A549 (cell line): ENCODE data around the gene TPPP2. TPM values are rescaled to one million over a fixed set of nuclear protein-coding genes. Genes with fewer than 3 reads are reported as not detected.

Source experiments
- ATAC-seq, 2 experiments: fragments of 200-7000 bp in 1 of 2; fragments of >200 bp in 1 of 2; cut with Nextera tagmentation in 1 of 2; cut with Tn5 transposase in 1 of 2; 3 replicates each; pipeline versions ENCODE4 v1.8.0 to v1.9.1; 2018 to 2020; ENCODE audit warnings: mild to moderate bottlenecking in 1 of 2, moderate library complexity in 1 of 2
- CTCF ChIA-PET: fragments of 300-600 bp; sonication (Branson Sonifier 250); formaldehyde crosslinking; extraction: SDS; loops from one replicate; lab custom pipeline; 2021; ENCODE audit warnings: antibody characterized with exemption, inconsistent platforms; lab: Yijun Ruan, JAX
- POLR2A ChIA-PET: fragments of 350-600 bp; formaldehyde crosslinking; extraction: SDS; loops from one replicate; lab custom pipeline; 2021; ENCODE audit warnings: antibody characterized with exemption, inconsistent platforms; lab: Yijun Ruan, JAX
- DNase-seq, 2 experiments: peaks; one replicate each; pipeline versions ENCODE4 v3.0.0 to v3.0.0-alpha.2; 2011 to 2016; ENCODE audit warnings: low read depth in 1 of 2, low spot score in 1 of 2
- FAIRE-seq: peaks from 2 replicates; lab custom pipeline; 2011; peaks lifted over from hg19 to GRCh38; lab: Jason Lieb, UNC
- H3K27ac ChIP-seq, 2 experiments: fragments of >200 bp; sonication (Bioruptor Twin); formaldehyde crosslinking; 3 replicates each; pipeline ENCODE4 v1.5.1; 2016 to 2017
- H3K4me1 ChIP-seq: fragments of >200 bp; sonication (Bioruptor Twin); formaldehyde crosslinking; 3 replicates; pipeline ENCODE4 v1.6.1; 2016
- H3K4me2 ChIP-seq: fragments of >200 bp; sonication (Bioruptor Twin); formaldehyde crosslinking; 3 replicates; pipeline ENCODE4 v1.6.1; 2016
- H3K4me3 ChIP-seq: fragments of >200 bp; sonication (Bioruptor Twin); formaldehyde crosslinking; 3 replicates; pipeline ENCODE4 v1.5.1; 2016
- H3K9me3 ChIP-seq: fragments of >200 bp; sonication (Bioruptor Twin); formaldehyde crosslinking; 3 replicates; pipeline ENCODE4 v1.6.1; 2016
- CHD2 ChIP-seq: fragments of 150-350 bp; IDR thresholded peaks from 2 replicates; pipeline ENCODE4 v1.6.1; 2014; ENCODE audit warnings: low read length; ENCODE audit not compliant: partially characterized antibody
- EHF ChIP-seq: fragments of 250-450 bp; sonication (Bioruptor Pico); IDR thresholded peaks from 2 replicates; pipeline ENCODE4 v1.5.0; 2020; ENCODE audit warnings: mild to moderate bottlenecking
- EHMT2 ChIP-seq: fragments of 200-600 bp; sonication (generic); IDR thresholded peaks from 2 replicates; pipeline ENCODE4 v1.6.1; 2016; ENCODE audit warnings: antibody characterized with exemption, low read depth, mild to moderate bottlenecking, moderate library complexity
- ELK1 ChIP-seq: fragments of 150-350 bp; IDR thresholded peaks from 2 replicates; pipeline ENCODE4 v1.6.1; 2014; ENCODE audit warnings: low read depth, mild to moderate bottlenecking, low read length
- EP300 ChIP-seq, 2 experiments: fragments of >200 bp; sonication (Bioruptor Twin); formaldehyde crosslinking; IDR thresholded peaks; 2 replicates in 1 of 2; 3 replicates in 1 of 2; pipeline ENCODE4 v1.6.1; 2016 to 2017
- FOSL2 ChIP-seq, 2 experiments: fragments of 450-650 bp in 1 of 2; fragments of >200 bp in 1 of 2; sonication (Bioruptor Twin) in 1 of 2; formaldehyde crosslinking; IDR thresholded peaks; 2 replicates each; pipeline versions ENCODE4 v1.5.0 to v1.6.1; 2016 to 2020; ENCODE audit warnings: mild to moderate bottlenecking in 1 of 2, moderate library complexity in 1 of 2
- FOXS1 ChIP-seq: fragments of 250-450 bp; sonication (Bioruptor Pico); IDR thresholded peaks from 2 replicates; pipeline ENCODE4 v1.5.0; 2020; ENCODE audit warnings: mild to moderate bottlenecking, moderate library complexity
- GATA3 ChIP-seq: IDR thresholded peaks from 2 replicates; pipeline ENCODE4 v1.6.1; 2012; ENCODE audit warnings: borderline replicate concordance
- HDAC2 ChIP-seq: fragments of 200-600 bp; sonication (generic); IDR thresholded peaks from 2 replicates; pipeline ENCODE4 v1.6.1; 2016
- HOXB13 ChIP-seq: fragments of 250-450 bp; sonication (Bioruptor Pico); IDR thresholded peaks from 2 replicates; pipeline ENCODE4 v1.5.0; 2020; ENCODE audit warnings: low read depth, mild to moderate bottlenecking, moderate library complexity
- HOXB5 ChIP-seq: fragments of 250-450 bp; sonication (Bioruptor Pico); IDR thresholded peaks from 2 replicates; pipeline ENCODE4 v1.5.0; 2020; ENCODE audit warnings: mild to moderate bottlenecking, moderate library complexity
- KDM1A ChIP-seq: fragments of 200-600 bp; sonication (generic); IDR thresholded peaks from 2 replicates; pipeline ENCODE4 v1.6.1; 2016; ENCODE audit warnings: low read depth, mild to moderate bottlenecking
- KDM5A ChIP-seq: fragments of 200-600 bp; sonication (generic); IDR thresholded peaks from 2 replicates; pipeline ENCODE4 v1.6.1; 2016; ENCODE audit warnings: antibody characterized with exemption, mild to moderate bottlenecking
- MAZ ChIP-seq: fragments of 150-350 bp; IDR thresholded peaks from 2 replicates; pipeline ENCODE4 v1.6.1; 2014; ENCODE audit warnings: antibody characterized with exemption, low read depth, low read length, borderline replicate concordance
- NFE2L2 ChIP-seq: fragments of 150-350 bp; conservative IDR thresholded peaks from 2 replicates; pipeline ENCODE4 v1.6.1; 2014; ENCODE audit warnings: low read length
- PHF8 ChIP-seq: fragments of 200-600 bp; sonication (generic); IDR thresholded peaks from 2 replicates; pipeline ENCODE4 v1.6.1; 2016; ENCODE audit warnings: low read depth, mild to moderate bottlenecking, antibody characterized with exemption, moderate library complexity, borderline replicate concordance
- POLR2AphosphoS2 ChIP-seq: conservative IDR thresholded peaks from 2 replicates; pipeline ENCODE4 v1.6.1; 2012; ENCODE audit warnings: low read length, improper control_type of control experiment, inconsistent platforms
- RARB ChIP-seq: fragments of 250-450 bp; sonication (Bioruptor Pico); IDR thresholded peaks from 2 replicates; pipeline ENCODE4 v1.8.0; 2021; ENCODE audit warnings: mild to moderate bottlenecking, moderate library complexity
- RNF2 ChIP-seq: fragments of 200-600 bp; sonication (generic); IDR thresholded peaks from 2 replicates; pipeline ENCODE4 v1.6.1; 2016; ENCODE audit warnings: low read depth, mild to moderate bottlenecking, antibody characterized with exemption, moderate library complexity, borderline replicate concordance
- SREBF2 ChIP-seq: fragments of 450-650 bp; IDR thresholded peaks from 2 replicates; pipeline ENCODE4 v1.6.1; 2014; ENCODE audit warnings: mild to moderate bottlenecking, moderate library complexity
- ZFP36 ChIP-seq: fragments of 450-650 bp; IDR thresholded peaks from 2 replicates; pipeline ENCODE4 v1.6.1; 2014; ENCODE audit warnings: borderline replicate concordance; ENCODE audit not compliant: partially characterized antibody
- WGBS: methylation state at CpG from one replicate; pipeline ENCODE4 v1.1.6; 2017; ENCODE audit errors: missing lambda C conversion rate; 5-methylcytosine and 5-hydroxymethylcytosine counted together
- polyA plus RNA-seq, 4 experiments: library from polyadenylated mRNA; depleted of rRNA in 3 of 4; stranded (reverse); fragments of >200 nt; fragmentation: RNase III in 1 of 4; extraction: RNeasy Plus Mini Kit Qiagen cat#74134 plus additional on column Dnase treatment in 1 of 4; gene quantifications; 2 replicates in 3 of 4; 3 replicates in 1 of 4; pipeline ENCODE4 v1.2.3, GENCODE V29; 2011 to 2017
- TF ChIP-seq, protein P1 (sequence below): fragments of 200-600 bp; sonication (generic); IDR thresholded peaks from 2 replicates; pipeline ENCODE4 v1.6.1; 2016; ENCODE audit warnings: antibody characterized with exemption, mild to moderate bottlenecking, moderate library complexity
- TF ChIP-seq, protein P2 (sequence below): fragments of >200 bp; sonication (Bioruptor Twin); formaldehyde crosslinking; IDR thresholded peaks from 3 replicates; pipeline ENCODE4 v1.6.1; 2016

TPPP2 gene
- polyA plus RNA-seq, 2 of the 4 experiments (the other 2 are of a cell fraction), result not detected

DNA sequence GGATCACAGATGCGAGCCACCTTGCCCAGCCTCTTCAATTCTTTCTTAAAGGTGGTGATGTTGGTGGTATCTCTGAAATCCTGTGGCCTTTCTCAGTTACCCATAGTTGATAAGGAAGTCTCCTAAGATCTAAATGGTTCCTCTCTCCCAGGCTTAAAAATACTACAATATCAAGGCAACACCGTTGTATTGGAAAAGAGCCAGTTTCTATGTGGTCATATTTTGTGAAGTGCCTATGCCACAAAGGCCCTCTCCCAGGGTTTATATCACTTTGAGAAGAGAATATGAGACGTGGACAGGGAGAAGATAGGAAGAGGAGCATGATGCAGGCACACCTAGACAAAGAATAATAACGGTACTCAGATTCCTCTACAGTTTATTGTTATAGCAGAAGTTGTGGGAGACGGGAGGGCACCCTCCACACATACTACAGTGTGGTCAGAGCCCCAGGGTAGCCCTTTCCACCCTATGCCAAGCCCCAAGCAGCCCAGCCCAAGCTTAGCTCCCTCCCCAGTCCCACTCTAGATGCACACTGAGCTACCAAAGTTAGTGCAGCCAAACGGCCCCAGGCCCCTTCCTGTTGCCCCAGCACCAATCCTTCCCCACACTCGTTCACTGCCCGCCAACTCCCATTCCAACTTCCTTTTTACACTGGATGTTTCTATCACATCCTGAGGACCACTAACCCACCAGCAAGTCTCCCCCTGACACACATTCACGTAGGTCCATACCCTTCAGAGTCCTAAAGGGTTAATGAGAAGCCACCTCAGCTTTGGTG is 13.4 kb upstream of the TPPP2 start:
- no peak overlapping the region for H3K4me2 ChIP-seq
- H3K4me3 ChIP-seq, result no peak overlapping the region
- no peaks in the 10 kb centered on the region for H3K4me1 ChIP-seq
- POLR2A ChIA-PET, result interaction anchor here (2.5 kb wide), 1 partner anchor 87 kb away, joined by 18 read pairs; no protein-coding TSS in a partner anchor
- no peaks in the 10 kb centered on the region for H3K9me3 ChIP-seq
- no peak for DNase-seq
- FAIRE-seq, result no peak
- CTCF ChIA-PET, result interaction anchor here (1.0 to 16.3 kb wide), 14 partner anchors 15 to 120 kb away, joined by 3 to 323 read pairs (median 38); partner anchors contain the start of genes ARHGEF40, RNASE13, RNASE7 and SLC39A2
- no peak overlapping the region for H3K27ac ChIP-seq
- no peak for TF ChIP-seq KDM5A
- TF ChIP-seq GATA3, result no peak
- no peak for TF ChIP-seq MAZ
- no peak for TF ChIP-seq RNF2
- no peak for TF ChIP-seq ZFP36
- no peak for TF ChIP-seq HDAC2
- no peak for TF ChIP-seq POLR2AphosphoS2
- no peak for TF ChIP-seq CHD2
- no peak for TF ChIP-seq EHMT2
- TF ChIP-seq SREBF2, result no peak
- no peak for TF ChIP-seq ELK1
- no peak for TF ChIP-seq HOXB5 (CRISPR knock-in tag)
- no peak for TF ChIP-seq HOXB13 (CRISPR knock-in tag)
- no peak for TF ChIP-seq FOXS1 (CRISPR knock-in tag)
- no peak for TF ChIP-seq RARB
- 55% methylated on average over 9 of the region's 9 CpGs for WGBS
- no peak for ATAC-seq

DNA sequence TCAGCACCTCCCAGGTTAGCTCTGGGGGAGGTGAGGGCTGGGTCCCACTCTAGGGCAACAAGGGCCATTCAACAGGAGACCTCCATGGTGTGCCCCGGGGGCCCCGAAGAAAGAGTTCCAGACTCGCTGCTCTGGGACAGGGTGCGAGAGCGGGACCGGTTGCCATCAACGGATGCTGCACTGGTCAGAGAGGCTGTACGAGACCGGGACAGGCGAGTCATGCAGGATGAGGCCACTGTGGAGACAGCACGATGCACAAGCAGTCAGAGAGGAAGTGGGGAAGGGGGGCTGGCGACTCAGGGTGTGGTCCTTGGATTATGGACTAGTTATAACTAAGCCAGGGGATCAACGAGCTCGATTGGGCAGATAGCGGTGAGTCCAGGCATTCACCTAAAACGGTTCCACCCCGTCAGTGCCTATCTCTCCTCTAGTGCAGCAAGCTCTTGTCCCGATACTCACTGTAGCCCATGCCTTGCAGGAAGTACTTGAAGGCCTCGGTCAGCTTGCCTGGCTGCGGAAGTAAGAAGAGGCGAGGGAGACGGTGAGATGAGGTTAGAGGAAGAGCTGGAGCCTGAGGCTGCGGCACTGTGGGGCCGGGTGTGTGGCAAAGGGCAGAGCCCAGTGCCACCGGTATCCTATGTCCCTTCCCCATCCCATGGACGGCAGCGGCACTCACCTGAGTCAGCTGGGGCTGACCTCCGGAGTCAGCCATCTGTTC is 12.3 kb upstream of the TPPP2 start:
- H3K27ac ChIP-seq, result no peak overlapping the region
- no peaks in the 10 kb centered on the region for H3K9me3 ChIP-seq
- no peaks in the 10 kb centered on the region for H3K4me1 ChIP-seq
- FAIRE-seq (no peak), ATAC-seq (no peak), DNase-seq (no peak)
- H3K4me2 ChIP-seq, result no peak overlapping the region
- CTCF ChIA-PET, result interaction anchor here (0.6 to 16.3 kb wide), 15 partner anchors 14 to 389 kb away, joined by 3 to 323 read pairs (median 4); partner anchors contain the start of genes RNASE13, RNASE7, SLC39A2 and TMEM253
- H3K4me3 ChIP-seq, result no peak overlapping the region
- 65% methylated on average over 22 of the region's 28 CpGs for WGBS
- POLR2A ChIA-PET, result interaction anchor here (0.5 kb wide), 1 partner anchor 54 kb away, joined by 3 read pairs; no protein-coding TSS in a partner anchor
- TF ChIP-seq, protein P1, sequence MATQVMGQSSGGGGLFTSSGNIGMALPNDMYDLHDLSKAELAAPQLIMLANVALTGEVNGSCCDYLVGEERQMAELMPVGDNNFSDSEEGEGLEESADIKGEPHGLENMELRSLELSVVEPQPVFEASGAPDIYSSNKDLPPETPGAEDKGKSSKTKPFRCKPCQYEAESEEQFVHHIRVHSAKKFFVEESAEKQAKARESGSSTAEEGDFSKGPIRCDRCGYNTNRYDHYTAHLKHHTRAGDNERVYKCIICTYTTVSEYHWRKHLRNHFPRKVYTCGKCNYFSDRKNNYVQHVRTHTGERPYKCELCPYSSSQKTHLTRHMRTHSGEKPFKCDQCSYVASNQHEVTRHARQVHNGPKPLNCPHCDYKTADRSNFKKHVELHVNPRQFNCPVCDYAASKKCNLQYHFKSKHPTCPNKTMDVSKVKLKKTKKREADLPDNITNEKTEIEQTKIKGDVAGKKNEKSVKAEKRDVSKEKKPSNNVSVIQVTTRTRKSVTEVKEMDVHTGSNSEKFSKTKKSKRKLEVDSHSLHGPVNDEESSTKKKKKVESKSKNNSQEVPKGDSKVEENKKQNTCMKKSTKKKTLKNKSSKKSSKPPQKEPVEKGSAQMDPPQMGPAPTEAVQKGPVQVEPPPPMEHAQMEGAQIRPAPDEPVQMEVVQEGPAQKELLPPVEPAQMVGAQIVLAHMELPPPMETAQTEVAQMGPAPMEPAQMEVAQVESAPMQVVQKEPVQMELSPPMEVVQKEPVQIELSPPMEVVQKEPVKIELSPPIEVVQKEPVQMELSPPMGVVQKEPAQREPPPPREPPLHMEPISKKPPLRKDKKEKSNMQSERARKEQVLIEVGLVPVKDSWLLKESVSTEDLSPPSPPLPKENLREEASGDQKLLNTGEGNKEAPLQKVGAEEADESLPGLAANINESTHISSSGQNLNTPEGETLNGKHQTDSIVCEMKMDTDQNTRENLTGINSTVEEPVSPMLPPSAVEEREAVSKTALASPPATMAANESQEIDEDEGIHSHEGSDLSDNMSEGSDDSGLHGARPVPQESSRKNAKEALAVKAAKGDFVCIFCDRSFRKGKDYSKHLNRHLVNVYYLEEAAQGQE, result no peak
- TF ChIP-seq MAZ (no peak), NFE2L2 (no peak), PHF8 (no peak), EHMT2 (no peak), FOSL2 (IDR thresholded peaks at IDR 0.05) (no peak), FOSL2 (CRISPR knock-in tag; IDR thresholded peaks at IDR 0.05) (no peak), RNF2 (no peak), KDM1A (no peak), EHF (no peak), HDAC2 (no peak), EP300 (IDR thresholded peaks at IDR 0.05) (no peak)
- TF ChIP-seq, protein P2, sequence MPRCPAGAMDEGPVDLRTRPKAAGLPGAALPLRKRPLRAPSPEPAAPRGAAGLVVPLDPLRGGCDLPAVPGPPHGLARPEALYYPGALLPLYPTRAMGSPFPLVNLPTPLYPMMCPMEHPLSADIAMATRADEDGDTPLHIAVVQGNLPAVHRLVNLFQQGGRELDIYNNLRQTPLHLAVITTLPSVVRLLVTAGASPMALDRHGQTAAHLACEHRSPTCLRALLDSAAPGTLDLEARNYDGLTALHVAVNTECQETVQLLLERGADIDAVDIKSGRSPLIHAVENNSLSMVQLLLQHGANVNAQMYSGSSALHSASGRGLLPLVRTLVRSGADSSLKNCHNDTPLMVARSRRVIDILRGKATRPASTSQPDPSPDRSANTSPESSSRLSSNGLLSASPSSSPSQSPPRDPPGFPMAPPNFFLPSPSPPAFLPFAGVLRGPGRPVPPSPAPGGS, result no peak
